HepG2 (cell line): Measurements from ENCODE around the gene DSCAML1. TPM values are rescaled to one million over a fixed set of nuclear protein-coding genes. Genes with fewer than 3 reads are reported as not detected.

Experiments
- DNMT3B ChIP-seq: conservative IDR thresholded peaks from 2 replicates; pipeline ENCODE4 v1.6.1; 2016; ENCODE audit warnings: missing biosample characterization, control low read depth
- FOXJ3 ChIP-seq: sonication (generic); formaldehyde crosslinking; IDR thresholded peaks from 2 replicates; pipeline ENCODE4 v1.4.0; 2020; ENCODE audit warnings: missing genetic modification reagents, mild to moderate bottlenecking, borderline replicate concordance
- MBD4 ChIP-seq: IDR thresholded peaks from 2 replicates; pipeline ENCODE4 v1.6.1; 2012; ENCODE audit warnings: low read length, inconsistent platforms, borderline replicate concordance
- PCBP1 ChIP-seq: fragments of 200-400 bp; formaldehyde crosslinking; IDR thresholded peaks from 2 replicates; pipeline ENCODE4 v1.6.1; 2017; ENCODE audit warnings: mild to moderate bottlenecking, low read depth, low read length, borderline replicate concordance
- SNRNP70 ChIP-seq: fragments of 200-400 bp; formaldehyde crosslinking; IDR thresholded peaks from 2 replicates; pipeline ENCODE4 v1.6.1; 2017; ENCODE audit warnings: mild to moderate bottlenecking, low read depth, low read length, moderate library complexity
- SRY ChIP-seq: sonication (generic); formaldehyde crosslinking; IDR thresholded peaks from 2 replicates; pipeline ENCODE4 v1.8.0; 2022; ENCODE audit warnings: mild to moderate bottlenecking, missing genetic modification reagents
- ZKSCAN1 ChIP-seq: fragments of 150-350 bp; IDR thresholded peaks from 2 replicates; pipeline ENCODE4 v1.6.1; 2014; ENCODE audit warnings: low read length
- ZNF430 ChIP-seq: sonication (generic); formaldehyde crosslinking; IDR thresholded peaks from 2 replicates; pipeline ENCODE4 v1.9.0; 2021; ENCODE audit warnings: mild to moderate bottlenecking, missing genetic modification reagents
- ZNF674 ChIP-seq: sonication (generic); formaldehyde crosslinking; IDR thresholded peaks from 2 replicates; pipeline ENCODE4 v1.5.0; 2020; ENCODE audit warnings: low read depth, mild to moderate bottlenecking, missing genetic modification reagents
- ZSCAN22 ChIP-seq: sonication (generic); formaldehyde crosslinking; IDR thresholded peaks from 2 replicates; pipeline ENCODE4 v1.4.0; 2020; ENCODE audit warnings: mild to moderate bottlenecking, missing genetic modification reagents
- polyA plus RNA-seq, 8 experiments: library from polyadenylated mRNA; depleted of rRNA in 3 of 8; stranded (reverse) in 7 of 8; unstranded in 1 of 8; fragments of >200 nt; fragmentation: Illumina TruSeq in 4 of 8; extraction: Trizol in 4 of 8; gene quantifications; 2 replicates each; pipeline versions ENCODE4 v1.2.1 to v1.2.3, GENCODE V29; 2011 to 2016; ENCODE audit warnings: low read depth in 4 of 8, missing spikeins in 1 of 8, mixed read lengths in 1 of 8; ENCODE audit not compliant: insufficient read depth in 1 of 8
- total RNA-seq, 5 experiments: library from RNA; depleted of rRNA; stranded (reverse); fragments of >200 nt; fragmentation: Illumina TruSeq; extraction: Trizol; gene quantifications; 2 replicates each; pipeline ENCODE4 v1.2.3, GENCODE V29; 2016; ENCODE audit warnings: low read depth in 1 of 5
- TF ChIP-seq, protein P1 (sequence below): sonication (generic); formaldehyde crosslinking; IDR thresholded peaks from 2 replicates; pipeline ENCODE4 v1.8.1; 2023; ENCODE audit warnings: mild to moderate bottlenecking, moderate library complexity, missing genetic modification reagents
- TF ChIP-seq, protein P2 (sequence below): sonication (generic); formaldehyde crosslinking; IDR thresholded peaks from 2 replicates; pipeline ENCODE4 v1.4.0; 2020; ENCODE audit warnings: missing genetic modification reagents
- TF ChIP-seq, protein P3 (sequence below): IDR thresholded peaks from 2 replicates; pipeline ENCODE4 v1.6.1; 2016; ENCODE audit warnings: low read depth, borderline replicate concordance
- TF ChIP-seq, protein P4 (sequence below): IDR thresholded peaks from 2 replicates; pipeline ENCODE4 v1.6.1; 2016; ENCODE audit warnings: mild to moderate bottlenecking
- TF ChIP-seq, protein P5 (sequence below): sonication (generic); formaldehyde crosslinking; IDR thresholded peaks from 2 replicates; pipeline ENCODE4 v1.5.0; 2020; ENCODE audit warnings: mild to moderate bottlenecking, missing genetic modification reagents, borderline replicate concordance
- TF ChIP-seq, protein P6 (sequence below): sonication (generic); formaldehyde crosslinking; IDR thresholded peaks from 2 replicates; pipeline ENCODE4 v1.4.0; 2020; ENCODE audit warnings: mild to moderate bottlenecking, low read depth, missing genetic modification reagents

The DSCAML1 gene
- total and polyA plus RNA-seq, 2 of the 13 experiments (the other 11 are each of a cell fraction or from before 2014, with no cell fraction given) = 0.29 to 0.40 TPM

DNA sequence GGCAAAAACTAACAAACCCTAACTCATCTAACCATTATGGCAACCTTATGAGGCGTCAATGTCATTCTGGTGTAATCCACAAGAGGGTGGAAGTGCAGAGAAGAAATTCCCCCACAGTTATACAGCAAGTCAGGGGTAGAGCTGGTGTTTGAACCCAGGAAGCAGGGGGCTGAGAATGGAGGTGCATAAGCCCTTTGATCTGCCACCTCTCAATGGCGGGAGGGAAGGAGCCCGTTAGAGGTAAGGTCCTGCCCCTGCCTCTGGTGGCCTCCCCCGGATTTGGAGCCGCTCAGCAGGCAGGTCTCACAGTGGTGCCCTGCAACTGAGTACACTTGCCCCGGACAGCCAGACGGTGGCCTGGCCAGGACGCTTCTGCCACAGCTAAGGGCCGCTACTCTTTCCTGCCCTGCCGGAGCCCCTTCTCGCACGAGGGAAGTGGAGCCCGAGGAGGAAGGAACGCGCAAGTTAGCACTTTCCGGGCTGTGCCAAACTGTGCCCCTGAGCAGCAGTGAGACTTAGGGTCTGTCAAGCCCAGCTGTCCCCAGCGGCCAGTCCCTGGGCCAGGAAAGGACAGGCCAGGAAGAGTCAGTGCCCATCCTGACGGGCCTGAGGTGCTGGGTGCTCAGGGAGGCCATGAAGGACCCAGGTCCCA is 26.4 kb upstream of the DSCAML1 start (continued):
- TF ChIP-seq, protein P1, sequence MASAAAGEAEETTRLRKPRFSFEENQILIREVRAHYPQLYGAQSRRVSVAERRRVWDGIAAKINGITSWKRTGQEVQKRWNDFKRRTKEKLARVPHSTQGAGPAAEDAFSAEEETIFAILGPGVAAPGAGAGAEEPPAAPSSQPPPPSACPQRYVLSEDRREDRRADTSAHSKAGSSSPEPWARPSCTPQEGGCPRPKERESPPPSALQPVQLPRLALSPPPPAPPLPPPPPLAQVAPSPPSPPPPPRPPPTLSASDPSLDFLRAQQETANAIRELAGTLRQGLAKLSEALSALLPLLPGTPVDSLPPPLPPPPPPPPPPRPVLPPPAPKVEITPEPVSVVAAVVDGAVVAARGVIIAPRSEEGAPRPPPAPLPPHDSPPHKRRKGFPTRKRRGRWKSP (CRISPR knock-in tag) = no peak
- TF ChIP-seq ZSCAN22 (CRISPR knock-in tag) (no peak), PCBP1 (no peak), SRY (CRISPR knock-in tag) (no peak), FOXJ3 (CRISPR knock-in tag) (no peak), SNRNP70 (no peak), DNMT3B (CRISPR knock-in tag) (no peak), ZNF430 (CRISPR knock-in tag) (no peak), ZNF674 (no peak), MBD4 (no peak), ZKSCAN1 (no peak)
- TF ChIP-seq, protein P2, sequence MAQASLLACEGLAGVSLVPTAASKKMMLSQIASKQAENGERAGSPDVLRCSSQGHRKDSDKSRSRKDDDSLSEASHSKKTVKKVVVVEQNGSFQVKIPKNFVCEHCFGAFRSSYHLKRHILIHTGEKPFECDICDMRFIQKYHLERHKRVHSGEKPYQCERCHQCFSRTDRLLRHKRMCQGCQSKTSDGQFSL = no peak
- TF ChIP-seq, protein P3, sequence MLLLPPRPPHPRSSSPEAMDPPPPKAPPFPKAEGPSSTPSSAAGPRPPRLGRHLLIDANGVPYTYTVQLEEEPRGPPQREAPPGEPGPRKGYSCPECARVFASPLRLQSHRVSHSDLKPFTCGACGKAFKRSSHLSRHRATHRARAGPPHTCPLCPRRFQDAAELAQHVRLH = 0 out of 2 replicates have a peak, but pooled peaks have one; percentile 21
- TF ChIP-seq, protein P4, sequence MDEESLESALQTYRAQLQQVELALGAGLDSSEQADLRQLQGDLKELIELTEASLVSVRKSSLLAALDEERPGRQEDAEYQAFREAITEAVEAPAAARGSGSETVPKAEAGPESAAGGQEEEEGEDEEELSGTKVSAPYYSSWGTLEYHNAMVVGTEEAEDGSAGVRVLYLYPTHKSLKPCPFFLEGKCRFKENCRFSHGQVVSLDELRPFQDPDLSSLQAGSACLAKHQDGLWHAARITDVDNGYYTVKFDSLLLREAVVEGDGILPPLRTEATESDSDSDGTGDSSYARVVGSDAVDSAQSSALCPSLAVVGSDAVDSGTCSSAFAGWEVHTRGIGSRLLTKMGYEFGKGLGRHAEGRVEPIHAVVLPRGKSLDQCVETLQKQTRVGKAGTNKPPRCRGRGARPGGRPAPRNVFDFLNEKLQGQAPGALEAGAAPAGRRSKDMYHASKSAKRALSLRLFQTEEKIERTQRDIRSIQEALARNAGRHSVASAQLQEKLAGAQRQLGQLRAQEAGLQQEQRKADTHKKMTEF (CRISPR knock-in tag) = 0 out of 2 replicates have a peak, but pooled peaks have one; percentile 14
- TF ChIP-seq, protein P5, sequence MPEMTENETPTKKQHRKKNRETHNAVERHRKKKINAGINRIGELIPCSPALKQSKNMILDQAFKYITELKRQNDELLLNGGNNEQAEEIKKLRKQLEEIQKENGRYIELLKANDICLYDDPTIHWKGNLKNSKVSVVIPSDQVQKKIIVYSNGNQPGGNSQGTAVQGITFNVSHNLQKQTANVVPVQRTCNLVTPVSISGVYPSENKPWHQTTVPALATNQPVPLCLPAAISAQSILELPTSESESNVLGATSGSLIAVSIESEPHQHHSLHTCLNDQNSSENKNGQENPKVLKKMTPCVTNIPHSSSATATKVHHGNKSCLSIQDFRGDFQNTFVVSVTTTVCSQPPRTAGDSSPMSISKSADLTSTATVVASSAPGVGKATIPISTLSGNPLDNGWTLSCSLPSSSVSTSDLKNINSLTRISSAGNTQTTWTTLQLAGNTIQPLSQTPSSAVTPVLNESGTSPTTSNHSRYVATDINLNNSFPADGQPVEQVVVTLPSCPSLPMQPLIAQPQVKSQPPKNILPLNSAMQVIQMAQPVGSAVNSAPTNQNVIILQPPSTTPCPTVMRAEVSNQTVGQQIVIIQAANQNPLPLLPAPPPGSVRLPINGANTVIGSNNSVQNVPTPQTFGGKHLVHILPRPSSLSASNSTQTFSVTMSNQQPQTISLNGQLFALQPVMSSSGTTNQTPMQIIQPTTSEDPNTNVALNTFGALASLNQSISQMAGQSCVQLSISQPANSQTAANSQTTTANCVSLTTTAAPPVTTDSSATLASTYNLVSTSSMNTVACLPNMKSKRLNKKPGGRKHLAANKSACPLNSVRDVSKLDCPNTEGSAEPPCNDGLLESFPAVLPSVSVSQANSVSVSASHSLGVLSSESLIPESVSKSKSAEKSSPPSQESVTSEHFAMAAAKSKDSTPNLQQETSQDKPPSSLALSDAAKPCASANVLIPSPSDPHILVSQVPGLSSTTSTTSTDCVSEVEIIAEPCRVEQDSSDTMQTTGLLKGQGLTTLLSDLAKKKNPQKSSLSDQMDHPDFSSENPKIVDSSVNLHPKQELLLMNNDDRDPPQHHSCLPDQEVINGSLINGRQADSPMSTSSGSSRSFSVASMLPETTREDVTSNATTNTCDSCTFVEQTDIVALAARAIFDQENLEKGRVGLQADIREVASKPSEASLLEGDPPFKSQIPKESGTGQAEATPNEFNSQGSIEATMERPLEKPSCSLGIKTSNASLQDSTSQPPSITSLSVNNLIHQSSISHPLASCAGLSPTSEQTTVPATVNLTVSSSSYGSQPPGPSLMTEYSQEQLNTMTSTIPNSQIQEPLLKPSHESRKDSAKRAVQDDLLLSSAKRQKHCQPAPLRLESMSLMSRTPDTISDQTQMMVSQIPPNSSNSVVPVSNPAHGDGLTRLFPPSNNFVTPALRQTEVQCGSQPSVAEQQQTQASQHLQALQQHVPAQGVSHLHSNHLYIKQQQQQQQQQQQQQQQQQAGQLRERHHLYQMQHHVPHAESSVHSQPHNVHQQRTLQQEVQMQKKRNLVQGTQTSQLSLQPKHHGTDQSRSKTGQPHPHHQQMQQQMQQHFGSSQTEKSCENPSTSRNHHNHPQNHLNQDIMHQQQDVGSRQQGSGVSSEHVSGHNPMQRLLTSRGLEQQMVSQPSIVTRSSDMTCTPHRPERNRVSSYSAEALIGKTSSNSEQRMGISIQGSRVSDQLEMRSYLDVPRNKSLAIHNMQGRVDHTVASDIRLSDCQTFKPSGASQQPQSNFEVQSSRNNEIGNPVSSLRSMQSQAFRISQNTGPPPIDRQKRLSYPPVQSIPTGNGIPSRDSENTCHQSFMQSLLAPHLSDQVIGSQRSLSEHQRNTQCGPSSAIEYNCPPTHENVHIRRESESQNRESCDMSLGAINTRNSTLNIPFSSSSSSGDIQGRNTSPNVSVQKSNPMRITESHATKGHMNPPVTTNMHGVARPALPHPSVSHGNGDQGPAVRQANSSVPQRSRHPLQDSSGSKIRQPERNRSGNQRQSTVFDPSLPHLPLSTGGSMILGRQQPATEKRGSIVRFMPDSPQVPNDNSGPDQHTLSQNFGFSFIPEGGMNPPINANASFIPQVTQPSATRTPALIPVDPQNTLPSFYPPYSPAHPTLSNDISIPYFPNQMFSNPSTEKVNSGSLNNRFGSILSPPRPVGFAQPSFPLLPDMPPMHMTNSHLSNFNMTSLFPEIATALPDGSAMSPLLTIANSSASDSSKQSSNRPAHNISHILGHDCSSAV (CRISPR knock-in tag) = no peak
- TF ChIP-seq, protein P6, sequence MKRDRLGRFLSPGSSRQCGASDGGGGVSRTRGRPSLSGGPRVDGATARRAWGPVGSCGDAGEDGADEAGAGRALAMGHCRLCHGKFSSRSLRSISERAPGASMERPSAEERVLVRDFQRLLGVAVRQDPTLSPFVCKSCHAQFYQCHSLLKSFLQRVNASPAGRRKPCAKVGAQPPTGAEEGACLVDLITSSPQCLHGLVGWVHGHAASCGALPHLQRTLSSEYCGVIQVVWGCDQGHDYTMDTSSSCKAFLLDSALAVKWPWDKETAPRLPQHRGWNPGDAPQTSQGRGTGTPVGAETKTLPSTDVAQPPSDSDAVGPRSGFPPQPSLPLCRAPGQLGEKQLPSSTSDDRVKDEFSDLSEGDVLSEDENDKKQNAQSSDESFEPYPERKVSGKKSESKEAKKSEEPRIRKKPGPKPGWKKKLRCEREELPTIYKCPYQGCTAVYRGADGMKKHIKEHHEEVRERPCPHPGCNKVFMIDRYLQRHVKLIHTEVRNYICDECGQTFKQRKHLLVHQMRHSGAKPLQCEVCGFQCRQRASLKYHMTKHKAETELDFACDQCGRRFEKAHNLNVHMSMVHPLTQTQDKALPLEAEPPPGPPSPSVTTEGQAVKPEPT = no peak
